VCaP (cell line): ENCODE data around the gene USP22.
"Not testable (repeated sequence)": the region's sequence is repeated elsewhere in the genome, so short reads cannot be mapped to it uniquely, and the experiment has no call there.

ENCODE experiments used
- H3K27ac ChIP-seq: fragments of 450-650 bp; 2 replicates; pipeline ENCODE4 v1.5.1; 2017
- TF ChIP-seq, protein P1 (sequence below): fragments of 450-650 bp; conservative IDR thresholded peaks from 2 replicates; pipeline ENCODE4 v1.5.1; 2017; ENCODE audit warnings: mild to moderate bottlenecking, moderate library complexity

The USP22 gene

GRCh38 chr17:21061971-21062526, 19.2 kb upstream of the USP22 start:
- H3K27ac ChIP-seq: no peak overlapping the region

GRCh38 chr17:21061158-21061835, 18.5 kb upstream of the USP22 start:
- no peak overlapping the region for H3K27ac ChIP-seq
- TF ChIP-seq, protein P1, sequence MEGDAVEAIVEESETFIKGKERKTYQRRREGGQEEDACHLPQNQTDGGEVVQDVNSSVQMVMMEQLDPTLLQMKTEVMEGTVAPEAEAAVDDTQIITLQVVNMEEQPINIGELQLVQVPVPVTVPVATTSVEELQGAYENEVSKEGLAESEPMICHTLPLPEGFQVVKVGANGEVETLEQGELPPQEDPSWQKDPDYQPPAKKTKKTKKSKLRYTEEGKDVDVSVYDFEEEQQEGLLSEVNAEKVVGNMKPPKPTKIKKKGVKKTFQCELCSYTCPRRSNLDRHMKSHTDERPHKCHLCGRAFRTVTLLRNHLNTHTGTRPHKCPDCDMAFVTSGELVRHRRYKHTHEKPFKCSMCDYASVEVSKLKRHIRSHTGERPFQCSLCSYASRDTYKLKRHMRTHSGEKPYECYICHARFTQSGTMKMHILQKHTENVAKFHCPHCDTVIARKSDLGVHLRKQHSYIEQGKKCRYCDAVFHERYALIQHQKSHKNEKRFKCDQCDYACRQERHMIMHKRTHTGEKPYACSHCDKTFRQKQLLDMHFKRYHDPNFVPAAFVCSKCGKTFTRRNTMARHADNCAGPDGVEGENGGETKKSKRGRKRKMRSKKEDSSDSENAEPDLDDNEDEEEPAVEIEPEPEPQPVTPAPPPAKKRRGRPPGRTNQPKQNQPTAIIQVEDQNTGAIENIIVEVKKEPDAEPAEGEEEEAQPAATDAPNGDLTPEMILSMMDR: no peak

More at GRCh38 chr17:21061971-21062526, 19.2 kb upstream of the USP22 start:
- TF ChIP-seq, protein P1: no peak

DNA sequence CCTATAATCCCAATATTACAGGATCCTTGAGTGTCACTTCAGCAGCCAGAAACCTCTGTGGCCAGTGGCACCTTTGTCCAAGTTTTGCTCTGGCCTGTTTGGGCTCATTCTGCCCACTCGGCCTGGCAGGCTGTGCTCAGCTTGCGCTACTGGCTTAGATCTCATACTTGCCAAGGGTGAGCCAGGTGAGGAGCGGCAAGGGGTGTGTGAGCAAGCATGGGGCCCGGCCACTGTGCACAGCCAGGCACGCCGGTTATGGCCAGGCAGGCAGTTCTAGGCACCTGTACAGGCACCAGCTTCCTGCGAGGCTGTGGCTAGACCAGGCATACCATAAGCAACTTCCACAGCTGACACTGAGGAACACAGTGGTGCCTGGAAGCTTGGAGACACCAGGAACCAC, 16.9 kb upstream of the USP22 start:
- TF ChIP-seq, protein P1: no peak
- H3K27ac ChIP-seq: no peak overlapping the region

GRCh38 chr17:21058098-21058893, 15.5 kb upstream of the USP22 start:
- TF ChIP-seq, protein P1: no peak
- H3K27ac ChIP-seq: no peak overlapping the region

DNA sequence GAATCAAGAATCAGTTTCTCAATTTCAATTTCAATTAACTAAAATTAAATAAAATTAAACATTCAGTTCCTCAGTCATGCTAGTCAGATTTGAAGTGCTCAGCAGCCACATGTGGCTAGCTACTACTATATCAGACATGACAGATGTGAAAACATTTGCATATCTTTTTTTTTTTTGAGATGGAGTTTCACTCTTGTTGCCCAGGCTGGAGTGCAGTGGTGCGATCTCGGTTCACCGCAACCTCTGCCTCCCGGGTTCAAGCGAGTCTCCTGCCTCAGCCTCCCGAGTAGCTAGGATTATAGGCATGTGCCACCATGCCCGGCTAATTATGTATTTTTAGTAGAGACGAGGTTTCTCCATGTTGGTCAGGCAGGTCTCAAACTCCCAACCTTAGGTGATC, 10.2 kb upstream of the USP22 start:
- not testable (repeated sequence) for H3K27ac ChIP-seq

- no peak overlapping the region for H3K27ac ChIP-seq
- TF ChIP-seq, protein P1: no peak
Measured at GRCh38 chr17:21049457-21049856, 6.6 kb upstream of the USP22 start.

DNA sequence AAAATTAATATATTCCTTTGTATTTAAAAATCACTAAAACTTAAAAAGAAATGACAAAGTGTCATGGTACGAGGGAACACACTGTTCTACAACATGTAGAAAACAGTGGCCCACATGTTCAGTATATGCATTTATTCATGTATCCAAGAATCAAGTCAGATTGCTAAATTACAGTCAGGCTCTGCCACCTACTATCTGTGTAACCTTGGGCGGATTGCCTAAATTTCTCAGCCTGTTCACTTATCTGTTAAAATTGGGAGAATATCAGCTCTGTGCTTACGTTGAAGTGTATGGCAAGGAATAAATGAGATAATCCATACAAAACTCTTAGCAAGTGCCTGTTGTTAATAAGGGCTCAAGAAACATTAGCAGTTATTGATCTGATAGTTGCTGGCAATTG, 3.4 kb upstream of the USP22 start:
- TF ChIP-seq, protein P1: no peak
- no peak overlapping the region for H3K27ac ChIP-seq
